Uterus (tissue), 4 donors: ENCODE measurements around the gene KLRC2. TPM values are rescaled to one million over a fixed set of nuclear protein-coding genes. Genes with fewer than 3 reads are reported as not detected.
"Not testable (repeated sequence)": the region's sequence is repeated elsewhere in the genome, so short reads cannot be mapped to it uniquely, and the experiment has no call there.

Experiments
- DNase-seq, 2 donors: peaks; one replicate each; pipeline ENCODE4 v3.0.0-alpha.2; 2019 to 2020
- H3K27ac ChIP-seq, 2 donors: fragments of 200-600 bp; sonication (generic); 1 replicate in 1 of 2; 2 replicates in 1 of 2; pipeline ENCODE4 v1.5.1; 2016 to 2018
- H3K27me3 ChIP-seq, 2 donors: fragments of 200-600 bp; sonication (generic); one replicate each; pipeline ENCODE4 v1.5.1; 2018 to 2019; ENCODE audit warnings: control low read depth in 1 of 2
- H3K36me3 ChIP-seq, 2 donors: fragments of 200-600 bp; sonication (generic); one replicate each; pipeline ENCODE4 v1.5.1; 2019; ENCODE audit warnings: control low read depth in 1 of 2
- H3K4me1 ChIP-seq, 2 donors: fragments of 200-600 bp; sonication (generic); one replicate each; pipeline ENCODE4 v1.5.1; 2018 to 2019; ENCODE audit warnings: control low read depth in 1 of 2
- H3K4me3 ChIP-seq, 2 donors: fragments of 200-600 bp; sonication (generic); 1 replicate in 1 of 2; 2 replicates in 1 of 2; pipeline ENCODE4 v1.5.1; 2018 to 2019; ENCODE audit warnings: mild to moderate bottlenecking in 1 of 2
- H3K9me3 ChIP-seq, 2 donors: fragments of 200-600 bp; sonication (generic); one replicate each; pipeline ENCODE4 v1.5.1; 2019; ENCODE audit warnings: control low read depth in 1 of 2
- POLR2A ChIP-seq, 2 donors: fragments of 450-650 bp; IDR thresholded peaks; one replicate each; pipeline ENCODE4 v1.6.1; 2016; ENCODE audit warnings: antibody characterized with exemption in 2 of 2, mild to moderate bottlenecking in 1 of 2, moderate library complexity in 1 of 2
- intact Hi-C: fragments of 100-400 bp; cut with DNase I; formaldehyde crosslinking; loops from one replicate; pipeline ENCODE4 v1.15.1; 2023; ENCODE audit warnings: low total_unique reads
- total RNA-seq, 4 donors: library from RNA; depleted of rRNA in 3 of 4; stranded (reverse); fragments of >200 nt in 3 of 4; gene quantifications; one replicate each; pipeline versions ENCODE4 v1.1.0 to v1.2.4, GENCODE V29; 2014 to 2023
- TF ChIP-seq, protein P1 (sequence below), 4 experiments: fragments of 200-600 bp in 2 of 4; fragments of 450-650 bp in 2 of 4; sonication (generic) in 2 of 4; IDR thresholded peaks; one replicate each; pipeline ENCODE4 v1.5.1; 2016 to 2019; ENCODE audit warnings: antibody characterized with exemption in 4 of 4, mild to moderate bottlenecking in 2 of 4, moderate library complexity in 1 of 4
- donor health status: DM: yes; HTN: yes; CAD: no.

The KLRC2 gene
- total RNA-seq, 4 donors from 2014 or later: 2.2 TPM; not detected in 3

DNA sequence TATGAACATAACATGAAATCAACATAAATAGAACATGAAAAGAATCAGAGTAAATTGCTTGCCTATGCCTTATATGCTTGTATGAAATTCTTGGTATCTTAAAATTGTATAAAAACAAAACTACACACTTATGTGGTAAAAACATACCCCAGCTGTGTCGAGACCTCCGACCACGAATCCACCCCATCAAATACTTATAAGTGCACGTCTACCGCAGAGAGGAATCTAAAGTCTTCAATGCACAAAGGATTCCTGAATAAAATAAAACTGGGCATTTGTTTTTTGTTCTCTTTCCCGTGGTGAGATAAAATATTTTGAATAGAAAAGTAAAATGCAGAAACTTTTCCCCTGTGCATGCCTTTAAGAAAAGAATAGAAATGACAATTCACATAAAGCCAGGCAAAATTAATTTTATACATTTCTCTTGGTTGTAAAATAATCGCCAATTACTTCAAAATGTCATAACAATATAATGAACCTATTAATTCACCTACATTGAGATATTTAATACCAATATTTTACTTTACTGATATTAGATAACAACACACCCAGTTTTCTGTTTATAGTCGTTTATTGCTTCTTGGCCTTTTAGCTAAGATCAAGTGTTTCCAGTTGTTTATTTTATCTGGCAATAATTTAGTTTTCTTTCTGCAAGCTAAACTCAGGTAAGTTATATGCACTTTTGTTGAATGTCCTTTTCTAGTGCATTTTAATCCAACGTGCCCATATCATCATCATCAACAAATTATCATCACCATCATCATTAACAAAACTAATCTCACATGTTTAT lies 47.0 kb downstream of the KLRC2 start:
- no peaks in the 10 kb centered on the region for H3K9me3 ChIP-seq
- no peak overlapping the region for H3K27ac ChIP-seq
- no peak for DNase-seq
- no peaks in the 10 kb centered on the region for H3K36me3 ChIP-seq
- intact Hi-C loops: no loop called here
- H3K4me3 ChIP-seq: no peak overlapping the region
- H3K4me1 ChIP-seq: no peaks in the 10 kb centered on the region
- TF ChIP-seq, protein P1, sequence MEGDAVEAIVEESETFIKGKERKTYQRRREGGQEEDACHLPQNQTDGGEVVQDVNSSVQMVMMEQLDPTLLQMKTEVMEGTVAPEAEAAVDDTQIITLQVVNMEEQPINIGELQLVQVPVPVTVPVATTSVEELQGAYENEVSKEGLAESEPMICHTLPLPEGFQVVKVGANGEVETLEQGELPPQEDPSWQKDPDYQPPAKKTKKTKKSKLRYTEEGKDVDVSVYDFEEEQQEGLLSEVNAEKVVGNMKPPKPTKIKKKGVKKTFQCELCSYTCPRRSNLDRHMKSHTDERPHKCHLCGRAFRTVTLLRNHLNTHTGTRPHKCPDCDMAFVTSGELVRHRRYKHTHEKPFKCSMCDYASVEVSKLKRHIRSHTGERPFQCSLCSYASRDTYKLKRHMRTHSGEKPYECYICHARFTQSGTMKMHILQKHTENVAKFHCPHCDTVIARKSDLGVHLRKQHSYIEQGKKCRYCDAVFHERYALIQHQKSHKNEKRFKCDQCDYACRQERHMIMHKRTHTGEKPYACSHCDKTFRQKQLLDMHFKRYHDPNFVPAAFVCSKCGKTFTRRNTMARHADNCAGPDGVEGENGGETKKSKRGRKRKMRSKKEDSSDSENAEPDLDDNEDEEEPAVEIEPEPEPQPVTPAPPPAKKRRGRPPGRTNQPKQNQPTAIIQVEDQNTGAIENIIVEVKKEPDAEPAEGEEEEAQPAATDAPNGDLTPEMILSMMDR (IDR thresholded peaks at IDR 0.05): no peak
- no peak for TF ChIP-seq POLR2A (IDR thresholded peaks at IDR 0.05)
- H3K27me3 ChIP-seq: no peaks in the 10 kb centered on the region

DNA sequence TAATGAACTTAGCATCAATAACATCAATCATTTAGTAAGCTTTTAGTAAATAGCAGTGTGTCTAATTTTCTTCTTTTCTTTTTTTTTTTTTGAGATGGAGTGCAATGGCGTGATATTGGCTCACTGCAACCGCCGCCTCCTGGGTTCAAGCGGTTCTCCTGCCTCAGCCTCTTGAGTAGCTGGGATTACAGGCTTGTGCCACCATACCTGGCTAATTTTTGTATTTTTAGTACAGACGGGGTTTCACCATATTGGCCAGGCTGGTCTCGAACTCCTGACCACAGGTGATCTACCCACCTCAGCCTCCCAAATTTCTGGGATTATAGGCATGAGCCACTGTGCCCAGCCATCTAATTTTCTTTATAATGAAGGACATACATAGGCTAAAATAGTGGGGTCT lies 48.3 kb downstream of the KLRC2 start:
- H3K27ac ChIP-seq, H3K4me3 ChIP-seq, H3K4me1 ChIP-seq, DNase-seq, intact Hi-C loops, H3K9me3 ChIP-seq, H3K36me3 ChIP-seq, H3K27me3 ChIP-seq: not testable (repeated sequence)

DNA sequence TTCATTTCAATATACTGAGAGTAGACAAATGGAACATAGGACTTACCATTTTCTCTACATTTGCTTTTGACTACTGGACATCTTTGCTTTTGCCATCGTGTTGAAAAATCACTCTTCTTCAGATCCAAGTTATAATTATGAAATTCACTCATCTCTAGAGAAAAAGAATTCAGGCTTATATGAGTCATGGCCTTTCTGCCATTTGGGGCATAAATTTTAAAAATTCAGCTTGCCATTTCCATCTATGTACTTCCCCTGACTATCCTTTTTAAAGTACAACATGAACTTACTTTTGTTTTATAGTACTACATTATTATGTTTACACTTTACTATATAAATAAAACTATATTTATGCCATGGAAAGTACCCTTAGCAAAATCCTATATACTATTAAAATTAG lies 49.0 kb downstream of the KLRC2 start:
- no peak overlapping the region for H3K4me3 ChIP-seq
- H3K27me3 ChIP-seq: no peaks in the 10 kb centered on the region
- no peaks in the 10 kb centered on the region for H3K4me1 ChIP-seq
- H3K27ac ChIP-seq: no peak overlapping the region
- TF ChIP-seq, protein P1 (IDR thresholded peaks at IDR 0.05): no peak
- no peak for TF ChIP-seq POLR2A (IDR thresholded peaks at IDR 0.05)
- intact Hi-C loops: no loop called here
- H3K9me3 ChIP-seq: no peaks in the 10 kb centered on the region
- no peak for DNase-seq
- no peaks in the 10 kb centered on the region for H3K36me3 ChIP-seq

DNA sequence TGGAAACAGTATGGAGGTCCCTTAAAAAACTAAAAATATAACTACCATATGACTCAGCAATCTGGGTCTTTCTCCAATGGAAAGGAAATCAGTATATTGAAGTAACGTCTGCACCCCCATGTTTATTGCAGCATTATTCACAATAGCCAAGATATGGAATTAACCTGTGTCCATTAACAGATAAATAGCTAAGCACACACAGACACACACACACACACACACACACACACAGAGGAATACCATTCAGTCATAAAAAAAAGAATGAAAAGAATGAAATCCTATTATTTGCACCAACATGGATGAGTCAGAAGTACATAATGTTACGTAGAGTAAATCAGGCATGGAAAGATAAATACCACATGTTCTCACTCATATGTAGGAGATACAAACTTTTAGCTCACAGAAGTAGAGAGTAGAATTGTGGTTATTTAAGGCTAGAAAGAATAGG lies 50.6 kb downstream of the KLRC2 start:
- TF ChIP-seq, protein P1 (IDR thresholded peaks at IDR 0.05): no peak
- no peak for TF ChIP-seq POLR2A (IDR thresholded peaks at IDR 0.05)
- DNase-seq: no peak
- Histone ChIP-seq H3K9me3 (no peaks in the 10 kb centered on the region), H3K27me3 (no peaks in the 10 kb centered on the region), H3K27ac (no peak overlapping the region), H3K4me1 (no peaks in the 10 kb centered on the region), H3K36me3 (no peaks in the 10 kb centered on the region), H3K4me3 (no peak overlapping the region)
- intact Hi-C loops: no loop called here

DNA sequence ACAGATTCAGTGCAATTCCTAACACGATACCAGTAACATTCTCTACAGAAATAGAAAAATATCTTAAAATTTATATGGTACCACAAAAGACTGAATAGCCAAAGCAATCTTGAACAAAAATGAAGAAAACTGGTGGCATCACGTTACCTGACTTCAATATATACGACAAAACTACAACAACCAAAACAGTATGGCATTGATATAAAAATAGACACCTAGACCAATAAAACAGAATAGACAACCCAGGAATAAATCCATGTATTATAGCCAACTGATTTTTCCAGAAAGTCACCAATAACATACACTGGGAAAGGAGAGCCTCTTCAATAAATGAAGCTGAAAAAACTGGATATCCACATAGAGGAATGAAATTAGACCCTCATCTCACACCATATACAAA lies 51.6 kb downstream of the KLRC2 start:
- Histone ChIP-seq H3K27me3 (no peaks in the 10 kb centered on the region), H3K9me3 (no peaks in the 10 kb centered on the region), H3K4me3 (no peak overlapping the region), H3K27ac (no peak overlapping the region), H3K4me1 (no peaks in the 10 kb centered on the region), H3K36me3 (no peaks in the 10 kb centered on the region)
- intact Hi-C loops: no loop called here
- TF ChIP-seq, protein P1 (IDR thresholded peaks at IDR 0.05): no peak
- no peak for TF ChIP-seq POLR2A (IDR thresholded peaks at IDR 0.05)
- no peak for DNase-seq
